ENCODE measurements around the gene TUBA3E.
A peak's percentile ranks its signal among the peaks of the same experiment; 100 is the strongest.
"Not testable (repeated sequence)": the region's sequence is repeated elsewhere in the genome, so short reads cannot be mapped to it uniquely, and the experiment has no call there.

Gene TUBA3E

DNA sequence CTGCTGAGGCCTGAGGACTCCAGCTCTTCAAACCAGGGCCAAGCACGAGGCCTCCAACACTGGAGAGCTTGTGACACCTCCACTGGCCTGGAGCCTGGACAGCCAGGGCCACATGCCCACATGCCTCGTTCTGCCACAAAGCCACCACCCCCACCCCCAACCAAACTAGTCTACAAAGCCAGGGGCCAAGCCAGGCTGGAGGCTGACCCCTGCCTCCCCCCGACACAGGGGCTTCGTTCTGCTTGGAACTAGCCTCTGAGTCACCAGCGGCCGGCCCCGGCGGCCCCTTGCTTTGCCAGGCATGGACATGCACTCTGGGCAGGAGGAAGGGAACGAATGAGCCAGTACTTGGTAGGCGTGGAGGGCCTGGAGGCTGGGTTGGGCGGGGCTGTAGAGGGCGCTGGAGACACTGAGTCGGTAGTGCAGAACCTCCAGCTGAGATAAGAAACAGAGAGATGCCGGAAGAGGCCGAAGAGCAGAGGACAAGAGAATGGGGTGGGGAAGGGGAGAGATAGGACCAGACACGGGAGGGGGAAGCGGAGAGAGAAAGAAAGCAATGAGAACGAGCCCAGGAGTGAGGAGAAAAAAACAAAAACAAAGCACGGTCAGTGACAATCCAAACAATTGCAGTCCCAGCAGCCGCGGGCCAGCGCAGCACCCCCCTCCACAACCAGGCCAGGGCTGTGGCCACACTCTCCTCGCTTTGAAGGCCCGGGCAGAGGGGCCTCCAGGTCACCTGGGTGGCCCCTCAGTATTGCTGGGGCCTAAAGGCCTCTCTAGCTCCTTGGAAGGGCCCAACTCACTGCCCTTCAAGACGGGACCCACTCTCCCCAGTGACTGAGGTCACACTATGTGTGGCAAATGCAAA is 37.2 kb downstream of the TUBA3E start:
- DNase-seq: not testable (repeated sequence)

DNA sequence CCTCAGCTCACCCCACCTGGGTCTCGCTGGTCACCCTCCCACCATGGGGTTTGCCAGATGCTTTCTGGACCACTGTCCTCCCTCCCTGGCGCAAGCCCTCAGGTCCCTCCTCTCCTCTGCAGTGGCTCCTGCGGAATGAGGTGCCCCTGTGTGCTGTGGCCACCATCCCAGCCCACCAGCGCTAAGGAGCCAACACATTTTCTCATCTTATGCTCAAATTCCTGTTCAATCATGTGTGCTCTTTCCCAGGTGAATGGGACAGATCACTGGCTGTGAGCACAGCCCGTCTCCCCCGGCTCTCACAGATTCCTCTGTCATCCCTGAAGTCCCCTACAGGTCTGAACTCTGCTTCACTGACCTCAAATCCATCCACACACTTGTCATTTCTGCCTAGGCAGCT is 38.1 kb downstream of the TUBA3E start:
- no peak for DNase-seq

DNA sequence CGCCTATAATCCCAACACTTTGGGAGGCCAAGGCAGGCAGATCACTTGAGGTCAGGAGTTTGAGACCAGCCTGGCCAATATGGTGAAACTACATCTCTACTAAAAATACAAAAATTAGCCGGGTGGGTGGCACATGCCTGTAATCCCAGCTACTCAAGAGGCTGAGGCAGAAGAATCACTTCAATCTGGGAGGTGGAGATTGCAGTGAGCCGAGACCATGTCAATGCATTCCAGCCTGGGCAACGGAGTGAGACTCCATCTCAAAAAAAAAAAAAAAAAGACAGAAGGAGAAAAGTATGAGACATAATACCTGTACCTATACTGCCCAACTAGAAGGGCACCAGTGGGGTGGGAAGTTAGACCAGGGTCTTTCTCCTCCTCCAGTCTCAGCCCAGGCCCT is 38.9 kb downstream of the TUBA3E start:
- not testable (repeated sequence) for DNase-seq

GRCh38 chr2:130158631-130159030 is 39.6 kb downstream of the TUBA3E start:
- DNase-seq: no peak

- DNase-seq: not testable (repeated sequence)
These were observed 40.3 kb downstream of the TUBA3E start for GRCh38 chr2:130157825-130158514.

- DNase-seq: not testable (repeated sequence)
These were observed 40.9 kb downstream of the TUBA3E start for GRCh38 chr2:130157354-130157753.

- no peak for DNase-seq
These were observed 41.6 kb downstream of the TUBA3E start for GRCh38 chr2:130156624-130157004.

- not testable (repeated sequence) for DNase-seq
These were observed 42.1 kb downstream of the TUBA3E start for GRCh38 chr2:130155956-130156623.

GRCh38 chr2:130154773-130155765 is 43.2 kb downstream of the TUBA3E start:
- no peak for DNase-seq

- not testable (repeated sequence) for DNase-seq
These were observed 43.8 kb downstream of the TUBA3E start for GRCh38 chr2:130154423-130154770.

DNA sequence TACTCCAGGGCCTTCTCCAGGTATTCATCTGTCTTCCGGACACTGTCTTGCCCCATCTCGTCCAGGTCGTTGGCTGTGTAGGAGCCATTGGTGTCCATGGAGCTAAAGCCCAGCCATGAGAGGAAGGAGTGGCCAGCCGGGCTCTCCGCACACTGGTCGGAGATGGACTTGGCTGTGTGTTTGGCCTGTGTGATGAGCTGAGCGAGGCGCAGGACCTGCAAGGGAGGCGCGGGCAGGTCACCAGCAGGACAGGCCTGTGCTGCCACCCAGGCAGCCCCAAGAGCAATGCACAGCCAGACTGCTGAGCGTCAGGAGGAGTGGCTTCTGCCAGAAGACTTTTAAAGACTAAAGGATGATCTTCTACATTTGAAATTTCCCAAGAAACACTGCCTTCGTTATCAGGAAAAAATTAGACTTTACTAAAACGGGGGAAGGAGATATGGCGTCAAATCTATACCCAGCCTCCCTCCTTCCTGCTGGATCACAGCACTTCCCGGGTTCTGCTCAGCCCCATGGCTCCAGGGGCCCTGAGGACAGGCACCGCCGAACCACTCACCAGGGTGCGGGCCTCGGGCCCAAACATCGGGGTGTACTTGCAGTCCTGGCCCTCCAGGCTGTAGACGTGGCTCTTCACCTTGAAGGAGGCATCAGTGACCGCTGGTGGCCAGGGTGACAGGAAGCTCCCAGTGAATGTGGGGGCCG is 44.4 kb downstream of the TUBA3E start:
- DNase-seq: not testable (repeated sequence)

- DNase-seq: no peak
These were observed 45.2 kb downstream of the TUBA3E start for GRCh38 chr2:130152816-130153595.

- DNase-seq: not testable (repeated sequence)
These were observed 46.0 kb downstream of the TUBA3E start for GRCh38 chr2:130152136-130152815.

DNA sequence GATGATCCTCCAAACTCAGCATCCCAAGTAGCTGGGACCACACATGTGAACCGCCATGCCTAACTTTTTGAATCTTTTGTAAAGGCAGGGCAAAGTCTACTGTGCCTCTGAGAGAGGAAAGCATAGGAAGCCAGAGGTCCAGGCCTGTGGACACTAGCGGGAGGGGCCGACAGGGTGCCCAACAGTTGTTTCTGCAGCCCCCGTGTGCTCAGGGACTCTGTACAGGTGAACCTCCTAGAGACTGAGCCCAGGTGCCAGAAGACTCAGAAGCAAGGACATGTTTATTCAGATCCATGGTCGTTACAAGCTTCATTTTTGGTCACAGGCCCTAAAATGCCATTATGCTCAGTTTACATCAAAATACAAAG is 47.1 kb downstream of the TUBA3E start:
- not testable (repeated sequence) for DNase-seq

- no peak for DNase-seq
These were observed 47.8 kb downstream of the TUBA3E start for GRCh38 chr2:130150181-130151144.

- DNase-seq: not testable (repeated sequence)
These were observed 49.7 kb downstream of the TUBA3E start for GRCh38 chr2:130148515-130148914.

DNA sequence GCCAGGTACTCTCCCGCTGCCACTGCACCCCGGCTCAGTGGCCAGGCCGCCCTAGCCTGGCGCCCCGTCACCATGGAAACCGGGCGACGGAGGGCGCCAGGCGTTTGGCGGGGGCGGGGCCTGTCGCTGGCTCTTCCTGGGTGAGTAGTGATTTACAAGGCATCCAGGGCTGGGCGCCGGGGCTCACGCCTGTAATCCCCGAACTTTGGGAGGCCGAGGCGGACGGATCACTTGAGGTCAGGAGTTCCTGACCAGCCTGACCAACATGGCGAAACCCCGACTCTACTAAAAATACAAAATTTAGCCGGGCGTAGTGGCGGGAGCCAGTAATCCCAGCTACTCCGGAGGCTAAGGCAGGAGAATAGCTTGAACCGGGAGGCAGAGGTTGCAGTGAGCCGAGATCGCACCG is 53.2 kb downstream of the TUBA3E start, which contains the start of gene CCDC74B:
Gene CCDC74B (minus strand): TSS at position 107 of the 409 bp plus-strand sequence. CDS start 116 bp downstream, outside the sequence.
- DNase-seq: peak; percentile 61

DNA sequence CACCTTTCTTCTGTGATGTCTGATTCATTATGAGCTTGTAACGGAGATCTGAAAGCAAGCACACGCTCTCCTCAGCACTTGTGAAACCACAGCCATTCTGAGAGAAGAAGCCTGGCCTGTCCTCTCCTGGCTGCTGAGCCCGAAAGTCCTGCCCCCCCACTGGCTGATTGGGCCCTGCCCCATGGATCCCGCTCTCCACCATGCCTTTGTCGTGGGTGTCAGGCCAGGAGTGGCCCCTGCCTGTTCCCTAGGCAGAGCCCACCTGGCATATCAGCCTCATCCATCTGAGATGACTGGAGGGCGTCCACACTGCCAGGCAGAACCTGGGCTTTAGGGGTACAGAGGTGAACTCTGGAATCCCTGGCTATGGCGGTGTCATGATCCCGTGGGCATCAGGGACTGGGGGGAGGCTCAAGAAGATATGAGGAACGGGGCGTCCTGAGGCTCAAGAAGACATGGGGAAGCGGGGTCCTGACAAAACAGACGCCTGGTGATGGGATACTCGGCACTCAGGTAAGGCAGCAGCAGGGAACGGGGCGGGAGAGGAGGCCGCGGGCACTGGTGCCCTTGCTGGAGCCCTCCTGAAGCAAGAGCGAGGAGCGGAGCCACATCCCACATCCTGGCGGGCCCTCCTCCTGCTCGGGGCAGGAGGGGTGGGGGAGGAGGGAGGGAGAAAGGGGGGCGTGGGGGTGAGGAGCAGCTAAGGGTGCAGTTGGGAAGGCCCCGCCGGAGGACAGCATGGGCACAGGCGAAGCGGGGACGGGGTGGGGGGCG is 54.8 kb downstream of the TUBA3E start:
- DNase-seq: not testable (repeated sequence)

Measured in activated CD8-positive, alpha-beta memory T cell treated with anti-CD3 and anti-CD28 coated beads, Interleukin-2, amount 50 U/mL, for 4 hours (primary cell).